GM18520 (cell line): ENCODE measurements around the gene MUC5AC.
"Not testable (repeated sequence)": the region's sequence is repeated elsewhere in the genome, so short reads cannot be mapped to it uniquely, and the experiment has no call there.

Experiments
- ATAC-seq: cut with Tn5 transposase; IDR thresholded peaks from one replicate; pipeline ENCODE4 v1.9.1; 2021; ENCODE audit not compliant: unreplicated experiment

The MUC5AC gene

GRCh38 chr11:1140642-1141490 is 16.9 kb upstream of the MUC5AC start:
- no peak for ATAC-seq

- ATAC-seq: no peak
Observed at GRCh38 chr11:1146365-1146764, 11.4 kb upstream of the MUC5AC start.

GRCh38 chr11:1147792-1148191 is 10.0 kb upstream of the MUC5AC start:
- ATAC-seq: no peak

- no peak for ATAC-seq
Observed at GRCh38 chr11:1148752-1149180, 9.0 kb upstream of the MUC5AC start.

GRCh38 chr11:1149545-1149944 is 8.2 kb upstream of the MUC5AC start:
- ATAC-seq: no peak

GRCh38 chr11:1150116-1150515 is 7.6 kb upstream of the MUC5AC start:
- no peak for ATAC-seq

- no peak for ATAC-seq
Observed at GRCh38 chr11:1150769-1151365, 6.9 kb upstream of the MUC5AC start.

- ATAC-seq: no peak
Observed at GRCh38 chr11:1151366-1152315, 6.1 kb upstream of the MUC5AC start.

GRCh38 chr11:1152316-1153104 is 5.2 kb upstream of the MUC5AC start:
- no peak for ATAC-seq

- no peak for ATAC-seq
Observed at GRCh38 chr11:1153105-1153950, 4.4 kb upstream of the MUC5AC start.

- no peak for ATAC-seq
Observed at GRCh38 chr11:1153951-1154493, 3.7 kb upstream of the MUC5AC start.

GRCh38 chr11:1154656-1155055 is 3.1 kb upstream of the MUC5AC start:
- ATAC-seq: not testable (repeated sequence)

- ATAC-seq: no peak
Observed at GRCh38 chr11:1155274-1155693, 2.5 kb upstream of the MUC5AC start.

- no peak for ATAC-seq
Observed at GRCh38 chr11:1156506-1157340, 1.0 kb upstream of the MUC5AC start.

GRCh38 chr11:1157341-1157644 is 460 bp upstream of the MUC5AC start:
- ATAC-seq: no peak

- ATAC-seq: no peak
Observed at GRCh38 chr11:1158681-1159487, 1.1 kb downstream of the MUC5AC start.

GRCh38 chr11:1159488-1160220 is 1.9 kb downstream of the MUC5AC start:
- ATAC-seq: not testable (repeated sequence)
